Right lobe of liver (tissue), 6 donors: Measurements from ENCODE around the gene PIP5K1B. TPM values are rescaled to one million over a fixed set of nuclear protein-coding genes. Genes with fewer than 3 reads are reported as not detected.

Source experiments
- ATAC-seq, 4 donors: fragments of 200-7000 bp; cut with Tn5 transposase; one replicate each; pipeline ENCODE4 v1.9.1; 2020; ENCODE audit warnings: mild to moderate bottlenecking in 4 of 4, moderate library complexity in 4 of 4
- DNase-seq, 3 donors: peaks; one replicate each; pipeline ENCODE4 v3.0.0-alpha.2; 2020
- H3K27ac ChIP-seq, 3 donors: fragments of 200-600 bp; one replicate each; pipeline ENCODE4 v1.8.0; 2022
- H3K27me3 ChIP-seq, 2 donors: fragments of 200-600 bp; one replicate each; pipeline ENCODE4 v1.8.0; 2022
- H3K36me3 ChIP-seq, 4 donors: fragments of 200-600 bp; sonication (generic) in 1 of 4; one replicate each; pipeline versions ENCODE4 v1.5.1 to v1.8.0; 2017 to 2022; ENCODE audit warnings: control low read depth in 1 of 4
- H3K4me1 ChIP-seq, 4 donors: fragments of 200-600 bp; sonication (generic) in 1 of 4; one replicate each; pipeline versions ENCODE4 v1.5.1 to v1.8.0; 2017 to 2022; ENCODE audit warnings: control low read depth in 1 of 4
- H3K4me3 ChIP-seq, 3 donors: fragments of 200-600 bp; one replicate each; pipeline ENCODE4 v1.8.0; 2022
- H3K9me3 ChIP-seq, 4 donors: fragments of 200-600 bp; sonication (generic) in 1 of 4; one replicate each; pipeline versions ENCODE4 v1.5.1 to v1.8.0; 2017 to 2022; ENCODE audit warnings: control low read depth in 1 of 4
- CTCF ChIP-seq, 4 donors: fragments of 200-600 bp in 3 of 4; fragments of 450-650 bp in 1 of 4; IDR thresholded peaks; one replicate each; pipeline versions ENCODE4 v1.5.1 to v1.8.0; 2016 to 2022; ENCODE audit warnings: antibody characterized with exemption in 4 of 4, mild to moderate bottlenecking in 2 of 4
- POLR2A ChIP-seq: fragments of 450-650 bp; IDR thresholded peaks from one replicate; pipeline ENCODE4 v1.6.1; 2017; ENCODE audit warnings: antibody characterized with exemption, mild to moderate bottlenecking
- WGBS: methylation state at CpG from one replicate; pipeline ENCODE4 v1.1.6; 2018; ENCODE audit warnings: low coverage, low lambda C conversion rate; ENCODE audit not compliant: insufficient coverage; ENCODE audit errors: missing lambda C conversion rate; 5-methylcytosine and 5-hydroxymethylcytosine counted together
- intact Hi-C, 2 donors: fragments of 100-400 bp; cut with DNase I; formaldehyde crosslinking; loops; one replicate each; pipeline versions ENCODE4 v1.11.2 to v1.14.1; 2022
- total RNA-seq, 6 experiments: library from RNA; depleted of rRNA in 2 of 6; stranded (reverse); fragments of >200 nt in 2 of 6; fragmentation: NEBNext Ultra II Directional in 3 of 6; extraction: Animal tissue kit (Norgen Biotek cat#: 25700) in 3 of 6; gene quantifications; one replicate each; pipeline versions ENCODE4 v1.1.0 to v1.2.4, GENCODE V29; 2016 to 2023
- donor health status: DM: no; HTN: yes; CAD: no.
- donor health status: DM: no; HTN: no; CAD: no.
- donor health status: DM: no; HTN: no; CAD: no.
- donor health status: DM: no; HTN: yes; CAD: no.
- donor health status: DM: no; HTN: yes; CAD: no.

PIP5K1B gene
- total RNA-seq, 6 experiments from 2014 or later, result 0.27 to 0.71 TPM; not detected in 4

- H3K27me3 ChIP-seq, result no peaks in the 10 kb centered on the region
- no peak overlapping the region for H3K4me3 ChIP-seq
- no peaks in the 10 kb centered on the region for H3K9me3 ChIP-seq
- no peaks in the 10 kb centered on the region for H3K4me1 ChIP-seq
- WGBS, result 57% methylated on average over 7 of the region's 7 CpGs
- DNase-seq (no peak), ATAC-seq (no peak)
- no peaks in the 10 kb centered on the region for H3K36me3 ChIP-seq
- no peak overlapping the region for H3K27ac ChIP-seq
- no peak for TF ChIP-seq POLR2A
- no peak for TF ChIP-seq CTCF (IDR thresholded peaks at IDR 0.05)
- intact Hi-C loops, result no loop called here
Observed at GRCh38 chr9:68941780-68942459, 236.9 kb downstream of the PIP5K1B start.

- intact Hi-C loops, result no loop called here
- WGBS, result 56% methylated on average over 3 of the region's 3 CpGs
- TF ChIP-seq CTCF (IDR thresholded peaks at IDR 0.05), result no peak
- TF ChIP-seq POLR2A, result no peak
- Histone ChIP-seq H3K36me3 (no peaks in the 10 kb centered on the region), H3K27ac (no peak overlapping the region), H3K27me3 (no peaks in the 10 kb centered on the region), H3K4me3 (no peak overlapping the region), H3K4me1 (no peaks in the 10 kb centered on the region), H3K9me3 (no peaks in the 10 kb centered on the region)
- no peak for ATAC-seq
- no peak for DNase-seq
Observed at GRCh38 chr9:68942790-68943189, 237.8 kb downstream of the PIP5K1B start.

- Histone ChIP-seq H3K36me3 (no peaks in the 10 kb centered on the region), H3K27ac (no peak overlapping the region), H3K4me3 (no peak overlapping the region), H3K4me1 (no peaks in the 10 kb centered on the region), H3K27me3 (no peaks in the 10 kb centered on the region), H3K9me3 (no peaks in the 10 kb centered on the region)
- ATAC-seq (no peak), DNase-seq (no peak)
- WGBS, result 75% methylated on average over 4 of the region's 4 CpGs
- no peak for TF ChIP-seq CTCF (IDR thresholded peaks at IDR 0.05)
- no peak for TF ChIP-seq POLR2A
- intact Hi-C loops, result no loop called here
Observed at GRCh38 chr9:68947015-68947414, 242.0 kb downstream of the PIP5K1B start.

GRCh38 chr9:68947842-68948569 lies 243.0 kb downstream of the PIP5K1B start:
- no peak for TF ChIP-seq CTCF (IDR thresholded peaks at IDR 0.05)
- TF ChIP-seq POLR2A, result no peak
- WGBS, result 50% methylated on average over 2 of the region's 3 CpGs
- DNase-seq, result no peak
- Histone ChIP-seq H3K4me3 (no peak overlapping the region), H3K36me3 (no peaks in the 10 kb centered on the region), H3K27ac (no peak overlapping the region), H3K27me3 (no peaks in the 10 kb centered on the region), H3K4me1 (no peaks in the 10 kb centered on the region), H3K9me3 (no peaks in the 10 kb centered on the region)
- intact Hi-C loops, result no loop called here
- no peak for ATAC-seq
